ENCODE results near the gene MLLT3.

The MLLT3 gene

DNA sequence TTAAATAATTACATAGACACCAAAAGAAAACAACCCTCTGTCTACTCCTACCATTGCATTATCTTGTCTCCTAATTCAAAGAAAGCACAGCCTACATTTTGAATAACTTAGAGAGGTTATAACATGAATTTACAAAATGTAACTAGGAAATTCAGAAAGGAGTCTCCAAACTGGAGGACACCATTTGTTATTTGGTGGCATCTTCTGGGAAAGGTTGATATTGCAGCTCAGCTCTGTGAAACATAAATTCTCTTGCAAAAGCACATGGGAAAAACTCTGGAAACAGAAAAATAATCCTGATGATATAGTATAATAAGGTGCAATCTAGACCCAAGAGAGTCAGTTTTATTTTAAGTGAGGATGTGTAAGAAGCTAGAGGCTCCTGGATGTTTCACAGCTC, 215.3 kb downstream of the MLLT3 start:
- DNase-seq: peak; percentile 15

DNA sequence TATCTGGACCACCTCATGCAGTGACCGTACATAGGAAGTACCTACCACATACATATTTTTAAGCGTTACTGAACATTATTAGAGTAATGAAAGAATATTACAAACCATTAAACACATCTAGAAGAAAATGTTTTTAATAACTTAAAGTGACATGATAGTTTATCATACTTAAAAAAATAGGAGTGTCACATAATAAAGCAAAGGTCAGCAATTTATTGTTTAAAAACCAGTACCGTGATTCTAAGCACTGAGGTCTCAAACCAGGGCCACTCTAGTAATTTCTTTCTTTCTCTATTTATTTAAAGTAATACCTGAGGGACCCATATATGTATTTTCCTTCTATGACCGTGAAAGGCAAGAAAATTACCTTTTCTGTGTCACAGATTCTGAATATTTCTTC, 216.0 kb downstream of the MLLT3 start:
- no peak for DNase-seq

DNA sequence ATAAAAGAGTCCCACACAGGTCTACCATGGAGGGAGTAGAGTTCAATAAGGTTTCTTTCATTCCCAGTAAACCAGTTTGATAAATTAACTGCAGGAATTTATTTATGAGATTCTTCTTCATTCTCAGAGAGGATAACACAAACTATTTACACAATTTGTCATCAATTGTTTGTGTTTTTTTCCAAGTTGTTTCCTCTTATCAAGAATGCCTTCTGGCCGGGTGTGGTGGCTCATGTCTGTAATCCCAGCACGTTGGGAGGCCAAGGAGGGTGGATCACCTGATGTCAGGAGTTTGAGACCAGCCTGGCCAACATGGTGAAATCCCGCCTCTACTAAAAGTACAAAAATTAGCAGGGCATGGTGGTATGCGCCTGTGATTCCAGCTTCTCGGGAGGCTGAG, 216.7 kb downstream of the MLLT3 start:
- no peak for DNase-seq

DNA sequence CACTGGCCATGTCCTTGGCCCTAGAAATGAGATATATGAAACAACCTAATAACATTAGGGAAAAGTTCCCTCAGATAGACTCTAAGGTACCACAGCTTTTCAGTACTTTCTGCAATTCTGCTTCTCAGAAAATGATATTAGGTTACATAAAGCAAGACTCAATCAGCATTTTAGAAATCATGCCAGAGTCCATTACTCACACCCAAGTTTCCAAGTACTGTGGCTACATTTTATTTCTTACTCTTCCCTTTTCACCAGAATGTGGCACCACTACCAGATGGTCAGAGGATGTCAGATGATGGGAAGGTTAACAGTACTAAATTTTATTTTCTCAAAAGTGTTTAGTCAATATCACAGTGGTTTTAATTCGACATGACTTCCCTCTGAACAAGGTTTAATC, 217.2 kb downstream of the MLLT3 start:
- no peak for DNase-seq

DNA sequence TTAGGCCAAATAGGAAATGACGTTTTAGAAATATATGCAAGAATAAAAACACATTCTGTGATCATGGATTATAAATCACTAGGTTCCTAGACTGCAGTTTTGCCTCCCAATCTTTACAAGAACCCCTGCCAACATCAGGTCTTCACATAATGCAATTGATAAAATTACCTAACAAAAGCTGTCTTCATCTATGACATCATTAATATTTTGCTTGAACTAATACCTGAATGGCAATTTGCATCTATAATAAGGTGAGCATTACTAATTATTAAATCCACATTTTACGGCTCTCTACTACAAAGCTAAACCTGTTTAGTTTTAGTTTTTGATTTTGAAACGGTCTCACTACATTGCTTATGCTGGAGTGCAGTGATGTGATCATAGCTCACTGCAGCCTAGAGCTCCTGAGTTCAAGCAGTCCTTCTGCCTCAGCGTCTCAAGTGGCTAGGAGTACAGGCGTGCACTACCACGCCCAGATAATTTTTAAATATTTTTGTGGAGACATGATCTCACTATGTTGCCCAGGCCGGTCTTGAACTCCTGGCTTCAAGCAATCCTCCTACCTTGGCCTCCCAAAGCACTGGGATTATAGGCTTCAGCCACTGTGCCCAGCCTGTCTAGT, 218.0 kb downstream of the MLLT3 start:
- DNase-seq: no peak

DNA sequence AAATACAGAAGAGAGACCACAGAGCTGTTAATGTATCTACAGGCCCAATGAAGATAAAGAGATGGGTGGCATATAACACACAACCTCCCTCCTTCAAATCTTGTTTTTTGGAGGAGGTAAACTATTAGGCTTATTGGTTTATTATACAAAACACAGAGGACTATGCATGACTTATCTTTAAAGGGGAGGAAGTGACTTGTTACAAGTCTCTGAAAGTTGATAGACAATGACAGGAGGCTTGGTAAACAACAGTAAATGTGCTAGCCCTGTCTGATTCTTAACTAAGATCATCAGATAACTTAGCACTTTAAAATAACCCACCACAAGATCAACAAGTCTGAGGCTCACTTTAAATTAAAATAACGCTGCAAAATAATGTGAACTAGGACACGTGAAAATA, 219.0 kb downstream of the MLLT3 start:
- DNase-seq: no peak

DNA sequence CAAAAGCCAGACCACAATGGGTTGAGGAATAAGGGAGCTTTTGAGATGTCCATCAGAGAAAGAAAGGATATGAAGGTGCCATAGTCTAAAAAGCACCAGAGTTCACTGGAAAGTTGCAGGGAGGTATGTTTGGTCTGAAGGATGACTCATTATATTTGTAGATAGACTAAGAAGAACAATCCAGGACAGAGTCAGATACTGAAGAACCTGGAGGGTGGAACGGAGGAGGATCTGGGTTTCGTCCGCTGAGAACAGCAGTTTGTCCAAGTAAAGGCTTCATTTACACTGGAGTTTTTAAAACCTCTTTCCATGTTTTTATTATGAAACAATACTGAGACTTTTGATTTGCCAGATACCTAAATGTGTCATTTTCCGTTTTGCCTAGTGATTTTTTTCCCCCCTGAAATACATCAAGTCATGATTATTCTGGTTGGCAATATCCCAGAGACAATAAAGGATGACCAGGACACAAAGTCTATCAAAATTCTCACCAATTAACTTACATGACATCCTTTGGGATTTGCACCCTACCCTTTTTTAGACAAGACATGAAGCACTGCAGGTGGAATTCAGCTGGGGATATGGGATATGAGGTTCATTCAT, 219.9 kb downstream of the MLLT3 start:
- no peak for DNase-seq

DNA sequence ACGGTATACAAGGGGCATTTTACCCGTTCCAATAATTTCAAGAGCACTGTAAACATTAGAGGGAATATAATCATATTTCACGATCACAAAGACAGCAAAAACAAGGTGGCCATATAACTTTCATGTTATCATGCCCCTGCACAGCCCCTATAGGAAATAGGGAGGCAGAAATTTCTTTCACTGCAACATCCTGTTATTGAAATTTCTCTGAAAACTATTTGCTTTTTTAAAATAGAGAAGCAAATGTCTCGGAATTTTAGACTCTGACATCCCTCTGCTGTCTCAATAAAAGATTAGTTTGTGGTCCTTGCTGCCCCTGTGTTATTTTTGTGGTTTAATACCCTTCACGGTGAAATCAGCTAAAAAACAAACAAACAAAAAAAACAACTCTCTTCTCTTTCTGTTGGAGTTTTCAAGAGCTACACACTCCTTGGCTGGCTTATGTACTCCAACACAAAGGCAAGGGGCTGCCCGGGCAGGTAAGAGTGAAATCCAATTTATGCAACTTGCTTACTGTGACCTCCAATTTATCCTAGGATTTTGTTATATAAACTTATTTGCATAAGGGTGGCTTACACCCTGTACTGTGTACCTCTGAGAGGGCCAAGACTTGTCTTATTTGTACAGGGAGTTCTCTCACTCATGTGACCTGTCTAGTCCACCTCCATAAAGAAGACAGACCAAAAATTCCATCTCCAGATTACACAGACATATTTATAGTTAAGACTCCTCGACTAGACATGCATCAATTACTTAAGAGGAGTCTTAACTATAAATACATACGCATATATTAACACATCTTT, 223.6 kb downstream of the MLLT3 start:
- no peak for DNase-seq

DNA sequence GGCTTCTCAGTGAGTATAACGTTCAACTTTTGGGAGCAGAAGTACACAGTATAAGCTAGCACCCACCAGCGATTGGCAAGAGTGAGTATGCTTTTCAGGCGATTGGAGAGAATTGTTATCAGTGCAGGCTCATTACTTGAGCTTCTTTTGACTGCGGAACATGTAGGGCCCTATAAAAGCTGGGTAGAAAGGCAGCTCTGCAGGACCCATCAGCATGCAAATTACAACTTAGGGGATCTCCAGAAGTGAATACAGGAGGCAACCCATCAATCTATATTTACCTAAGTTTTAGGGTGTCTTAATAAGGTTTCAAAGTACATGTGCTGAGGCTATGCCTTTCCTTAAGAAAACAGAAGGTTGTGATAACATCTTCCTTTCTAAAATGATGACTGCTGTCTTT, 225.0 kb downstream of the MLLT3 start:
- no peak for DNase-seq

DNA sequence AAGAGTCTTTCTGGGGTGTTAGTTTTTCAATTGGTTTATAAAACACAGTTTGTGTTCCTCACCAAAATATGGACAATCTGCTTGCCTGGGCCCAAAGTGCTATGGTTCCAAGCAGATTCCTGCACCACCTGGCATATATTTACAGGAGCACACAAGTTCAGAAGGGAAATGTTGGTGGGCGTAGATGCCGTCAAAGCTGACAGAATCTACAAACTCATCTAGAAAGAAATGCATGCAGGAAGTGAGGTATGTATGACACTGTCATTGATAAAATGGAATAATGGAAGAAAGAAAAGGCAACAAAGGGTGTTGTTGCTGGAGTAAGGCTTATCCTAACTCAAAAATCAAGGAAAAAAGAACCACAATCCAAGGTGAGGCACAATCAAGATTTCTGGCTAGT, 225.8 kb downstream of the MLLT3 start:
- DNase-seq: no peak

DNA sequence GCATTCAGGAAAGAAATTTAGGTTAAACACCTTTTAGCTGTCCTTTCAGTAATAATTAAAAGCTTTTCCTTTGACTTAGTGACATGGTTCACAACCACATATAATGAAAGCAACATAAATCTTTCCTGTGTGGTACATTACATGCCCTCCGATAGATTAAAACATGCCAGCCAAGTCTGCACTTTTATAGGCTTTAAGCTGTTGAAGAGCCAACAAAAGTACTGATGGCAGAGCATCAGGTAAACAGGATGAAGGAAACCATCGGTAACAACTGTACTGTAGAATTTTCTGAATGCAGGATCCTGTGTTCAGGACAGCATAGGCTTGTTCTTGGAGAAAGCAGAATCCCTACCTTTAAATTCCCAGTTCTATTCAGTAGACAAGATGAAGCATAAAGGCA, 226.6 kb downstream of the MLLT3 start:
- DNase-seq: no peak

DNA sequence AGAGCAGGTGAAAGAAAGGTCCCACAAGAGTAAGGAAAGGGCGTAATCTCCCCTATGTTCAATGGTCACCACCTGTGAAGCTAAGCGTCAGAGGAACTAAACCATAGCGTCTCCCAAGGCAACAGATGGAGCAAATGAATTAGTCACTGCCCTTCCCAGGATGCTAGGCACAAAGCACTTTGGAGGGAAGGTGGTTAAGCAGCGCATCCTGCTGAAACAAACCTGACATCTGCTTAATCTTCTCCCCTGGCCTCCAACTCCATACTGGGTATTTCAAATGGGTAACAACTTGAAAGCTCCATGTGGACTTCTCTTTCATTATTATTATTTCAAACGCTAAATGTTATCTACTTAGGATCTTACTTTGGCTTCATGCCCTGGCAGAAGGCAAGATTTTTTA, 227.3 kb downstream of the MLLT3 start:
- no peak for DNase-seq

DNA sequence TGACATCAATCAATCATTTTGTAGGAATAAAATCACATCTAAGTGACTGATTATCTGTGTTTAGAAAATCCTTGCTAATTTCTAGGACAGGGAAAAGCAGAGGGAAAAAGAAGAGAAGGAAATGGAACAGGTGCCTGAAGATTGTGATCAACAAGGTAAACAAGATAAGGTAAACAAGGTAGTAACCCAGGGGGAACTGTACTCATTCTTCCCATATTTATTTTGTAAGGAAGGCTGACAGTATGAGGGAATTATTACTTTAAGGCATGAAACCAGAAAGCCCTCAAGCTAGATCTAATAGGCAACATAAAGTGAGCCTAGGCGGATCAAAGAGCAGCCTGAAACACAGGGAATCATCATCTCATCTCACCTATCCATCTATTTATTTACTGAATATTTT, 231.1 kb downstream of the MLLT3 start:
- no peak for DNase-seq

DNA sequence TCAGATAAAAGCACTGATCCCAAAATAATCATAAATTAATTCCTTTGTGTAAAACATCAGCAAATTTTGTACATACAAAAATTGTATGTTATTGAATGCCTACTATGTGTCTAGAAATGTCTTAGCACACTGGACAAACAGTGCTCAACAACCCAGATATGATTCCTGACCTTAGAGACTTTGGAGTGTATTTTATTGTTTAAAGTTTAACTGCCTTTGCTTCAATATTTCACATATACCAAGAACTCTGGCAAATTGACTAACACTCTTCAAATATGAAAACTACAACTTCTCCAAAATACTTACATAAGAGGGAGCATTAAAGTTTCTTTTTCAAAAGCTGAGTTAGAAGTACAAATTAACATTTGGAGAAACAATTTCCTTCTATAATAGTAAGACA, 231.9 kb downstream of the MLLT3 start:
- DNase-seq: no peak

DNA sequence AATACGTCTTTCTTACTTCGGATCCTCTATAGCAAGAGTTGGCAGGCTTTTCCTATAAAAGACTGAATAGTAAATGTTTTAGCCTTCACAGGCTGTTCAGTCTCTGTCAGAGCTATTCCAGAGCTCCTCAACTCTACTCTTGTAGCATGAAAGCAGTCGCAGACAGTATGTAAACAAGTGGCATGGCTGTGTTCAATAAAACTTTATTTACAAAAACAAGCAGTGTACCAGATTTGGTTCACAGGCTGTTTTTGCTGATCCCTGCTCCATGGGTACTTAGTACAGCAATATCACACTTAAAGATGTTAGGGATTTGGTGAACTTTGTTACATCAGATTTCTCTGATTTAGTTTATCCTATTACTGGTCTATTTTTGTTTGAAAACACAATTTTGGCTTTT, 235.2 kb downstream of the MLLT3 start:
- DNase-seq: no peak

DNA sequence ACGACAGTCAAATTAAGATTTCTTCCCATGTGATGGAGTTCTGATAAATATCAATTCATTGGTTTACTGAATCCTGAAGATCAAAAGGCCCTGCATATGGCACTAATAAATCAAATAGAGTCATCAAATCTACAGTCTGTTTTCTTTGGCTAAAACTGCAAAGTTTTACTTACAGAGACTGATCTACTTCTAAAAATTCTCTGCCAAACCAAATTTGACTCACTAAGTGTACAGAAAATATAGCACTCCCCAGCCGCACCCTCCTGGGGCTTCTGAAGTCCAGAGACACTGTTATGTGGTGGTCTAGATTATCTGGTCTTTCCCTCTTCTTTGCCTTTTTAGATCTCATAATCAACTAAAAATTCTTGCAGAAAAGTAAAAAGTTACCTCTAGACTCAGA, 237.7 kb downstream of the MLLT3 start:
- no peak for DNase-seq

DNA sequence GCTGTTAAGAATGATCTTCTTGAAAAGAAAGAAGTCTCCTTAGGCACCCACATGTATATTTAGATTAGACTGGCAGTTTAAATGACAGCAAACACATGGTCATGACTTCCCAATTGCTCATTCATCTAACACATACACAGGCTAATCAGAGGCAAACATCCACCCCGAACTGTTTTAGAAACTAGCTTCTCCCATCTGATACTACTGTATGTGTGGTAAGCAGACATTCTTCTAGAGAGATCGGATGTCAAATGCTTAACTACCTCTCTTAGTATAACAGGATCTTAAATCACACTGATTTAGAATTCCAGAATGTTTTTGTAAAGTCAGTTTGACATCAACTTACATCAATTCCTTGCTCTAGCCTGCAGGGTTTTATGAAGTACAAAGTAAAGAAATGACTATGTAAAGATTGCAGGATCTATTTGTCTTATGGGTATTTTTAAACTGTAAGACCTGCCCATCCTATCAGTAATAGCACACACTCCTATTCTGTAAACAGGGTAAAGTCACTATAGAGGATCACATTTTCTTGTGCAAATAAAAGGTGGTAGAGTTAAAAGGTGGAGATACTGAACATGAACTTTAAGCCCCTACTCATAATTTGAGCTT, 239.7 kb downstream of the MLLT3 start:
- no peak for DNase-seq

DNA sequence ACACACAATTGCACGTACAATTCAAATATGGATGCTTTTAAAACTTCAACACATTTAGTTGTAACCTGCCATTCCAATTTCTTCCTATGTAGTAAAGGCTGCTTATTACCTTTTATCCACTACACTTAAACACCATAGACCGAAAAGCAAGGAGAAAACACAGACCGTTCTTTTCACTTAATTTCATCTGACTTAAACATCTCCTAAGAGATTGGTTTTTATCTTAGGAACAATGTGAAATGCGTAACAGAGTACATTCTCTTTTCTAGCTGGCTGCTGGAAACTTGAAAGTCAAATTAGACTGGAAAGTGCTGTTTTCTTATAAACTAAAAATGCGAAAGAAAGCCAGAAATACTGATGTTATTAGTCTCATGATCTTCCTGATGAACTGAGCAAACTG, 241.8 kb downstream of the MLLT3 start:
- no peak for DNase-seq

DNA sequence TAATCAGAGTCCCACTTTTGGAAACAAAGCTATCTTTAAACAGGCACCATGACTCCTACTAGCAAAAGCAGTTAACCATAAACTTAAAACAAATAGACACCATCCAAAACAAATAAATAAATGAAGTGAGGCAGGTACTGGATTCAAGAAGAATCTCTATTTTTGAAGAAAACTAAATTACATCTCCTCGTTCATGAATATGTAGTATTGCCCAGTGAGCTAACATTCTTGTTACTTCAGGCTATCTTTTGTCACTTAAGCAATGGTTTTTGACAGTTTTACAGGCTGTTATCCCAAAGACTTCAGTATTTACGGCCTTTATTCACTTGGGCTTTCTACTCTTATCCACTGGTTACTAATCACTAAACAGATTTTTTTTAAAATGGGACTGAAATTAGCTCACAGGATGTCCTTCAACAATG, 242.5 kb downstream of the MLLT3 start:
- DNase-seq: no peak

DNA sequence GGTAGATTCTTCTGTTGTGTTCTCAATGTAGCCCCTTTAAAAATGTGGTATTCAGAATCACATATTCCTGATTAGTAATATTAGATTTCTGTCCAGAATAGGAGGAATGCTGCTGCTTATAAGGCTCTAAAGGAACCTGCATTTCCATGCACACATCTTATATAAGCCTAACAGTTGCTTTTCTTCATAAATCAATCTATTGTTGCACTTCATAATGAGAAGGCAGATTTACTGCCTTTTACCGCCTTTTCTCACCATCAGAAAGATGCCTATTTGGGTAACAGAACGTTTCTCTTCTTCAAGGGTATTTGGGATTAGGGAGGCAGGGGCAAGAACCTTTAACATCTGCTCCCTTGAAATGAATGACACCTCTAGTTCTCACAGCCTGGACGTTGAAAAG, 243.4 kb downstream of the MLLT3 start:
- DNase-seq: no peak

DNA sequence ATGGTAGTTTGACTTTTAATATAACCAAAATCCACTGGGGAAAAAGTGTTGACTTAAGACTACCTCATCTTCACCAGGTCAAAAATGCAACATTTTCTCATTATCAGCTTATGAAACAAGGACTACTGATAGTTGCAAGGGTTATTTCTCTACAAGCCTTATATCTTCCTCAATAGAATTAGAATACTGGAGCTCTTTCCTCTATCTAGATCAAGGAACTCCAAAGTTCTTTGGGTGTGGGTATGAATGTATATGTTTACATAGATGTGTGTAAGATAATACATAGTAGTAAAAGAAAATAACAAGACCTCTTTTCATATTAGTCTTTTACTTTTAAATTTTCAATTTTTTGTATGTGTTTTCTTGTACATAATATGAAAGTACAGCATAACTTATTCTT, 244.5 kb downstream of the MLLT3 start:
- no peak for DNase-seq

DNA sequence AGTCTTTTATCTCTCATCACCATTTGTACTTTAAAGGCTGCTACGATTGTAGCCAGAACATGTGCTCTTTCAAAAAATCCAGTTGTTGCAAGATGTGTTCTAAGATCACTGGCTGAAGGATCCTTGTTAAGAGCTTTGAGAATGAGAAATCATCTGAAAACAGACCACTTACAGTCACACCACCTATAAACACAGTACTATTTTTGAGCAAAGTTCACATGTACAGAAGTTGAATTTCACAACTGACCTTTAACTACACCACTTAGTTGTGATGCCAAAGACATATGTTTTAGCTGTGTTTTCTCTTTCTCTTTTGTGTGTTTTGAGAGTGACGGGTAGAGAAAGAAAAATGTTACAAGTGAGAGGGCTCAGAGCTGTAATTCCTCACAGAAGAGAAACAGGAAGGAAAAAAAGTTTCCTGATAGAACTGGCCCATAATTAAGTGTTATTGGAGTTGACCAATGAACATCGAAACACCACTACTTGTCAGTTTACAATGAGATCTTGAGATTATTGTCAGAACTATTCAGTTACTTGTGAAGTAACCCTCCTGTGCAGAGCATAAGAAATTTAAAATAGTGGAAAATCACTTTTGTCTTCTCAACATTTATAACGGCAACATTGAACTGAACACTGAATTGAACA, 245.4 kb downstream of the MLLT3 start:
- DNase-seq: no peak

DNA sequence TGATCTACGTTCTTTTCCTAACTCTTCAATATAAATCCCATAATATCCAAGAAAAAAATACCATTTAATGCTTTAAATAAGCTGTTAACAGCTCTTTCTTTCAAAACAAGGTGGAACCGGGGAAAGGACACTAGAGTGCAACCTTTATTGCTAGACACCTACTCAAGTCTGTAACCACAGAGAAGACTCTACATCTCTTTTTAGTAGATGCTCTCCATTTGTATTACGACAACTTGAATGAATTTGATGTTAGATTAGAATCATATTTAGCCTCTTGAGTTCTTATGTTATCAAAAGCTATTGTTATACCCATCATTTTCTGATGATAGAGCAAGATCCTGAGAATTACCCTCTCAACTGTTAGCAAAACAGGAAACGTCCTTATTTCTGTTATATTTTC, 246.3 kb downstream of the MLLT3 start:
- no peak for DNase-seq

DNA sequence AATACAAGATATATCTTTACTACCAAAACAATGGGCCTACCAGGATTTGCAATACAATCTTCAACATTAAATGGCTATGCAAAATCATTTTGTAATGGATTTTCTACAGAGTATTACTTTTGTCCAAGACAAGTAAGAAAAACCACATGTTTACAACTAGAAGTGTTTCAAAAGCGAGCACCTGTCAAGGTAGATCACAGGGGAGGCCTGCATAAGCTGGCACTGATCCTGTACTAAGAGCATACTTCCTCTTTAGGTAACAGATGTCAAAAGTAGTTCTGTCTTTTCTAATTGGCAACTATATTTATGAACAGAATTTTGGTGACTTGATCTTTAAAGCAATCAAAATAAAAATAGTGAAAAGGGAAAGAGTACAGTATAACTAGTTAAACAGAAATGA, 249.0 kb downstream of the MLLT3 start:
- DNase-seq: no peak

Data from NCI-H2227 treated with DMSO at 0.1 percent for 48 hours (cell line).